ENCODE results near the gene FBLN1. TPM values are rescaled to one million over a fixed set of nuclear protein-coding genes. Genes with fewer than 3 reads are reported as not detected.
"Not testable (repeated sequence)": the region's sequence is repeated elsewhere in the genome, so short reads cannot be mapped to it uniquely, and the experiment has no call there.

Gene FBLN1
- total RNA-seq, 1 donor from 2014 or later: 0.26 TPM

DNA sequence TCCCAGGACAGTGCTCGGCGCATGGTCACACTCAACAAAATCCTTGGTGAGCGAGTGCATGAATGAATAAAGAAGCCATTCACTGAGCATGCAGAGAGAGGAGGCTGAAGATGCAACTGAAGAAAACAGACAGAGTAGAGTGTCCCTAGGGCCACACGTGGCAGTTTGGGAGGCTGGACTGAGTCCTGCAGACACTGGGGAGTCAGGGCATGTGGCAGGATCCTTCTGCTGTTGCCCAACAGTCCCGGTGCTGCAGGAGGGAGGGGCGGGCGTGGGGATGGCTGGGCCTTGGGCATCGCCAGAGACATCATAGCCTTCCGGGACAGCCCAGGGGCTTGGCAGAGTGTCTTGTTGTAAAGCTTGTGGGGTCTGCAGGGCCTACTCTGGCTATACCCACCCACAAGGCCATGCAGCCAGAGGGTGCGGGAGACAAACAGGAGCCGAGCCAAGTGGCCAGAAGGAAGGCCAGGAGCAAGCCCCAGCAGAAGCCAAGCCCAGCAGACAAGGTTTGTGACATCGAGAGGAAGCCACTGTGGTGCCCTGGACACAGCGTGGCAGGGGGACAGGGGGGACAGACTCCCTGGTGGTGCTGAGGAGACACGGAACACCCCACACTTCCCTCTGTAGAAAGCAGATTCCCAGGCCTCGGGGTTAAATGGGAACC lies 26.7 kb upstream of the FBLN1 start:
- no peak for DNase-seq (ENCODE audit: low read depth in 2 of 2)

DNA sequence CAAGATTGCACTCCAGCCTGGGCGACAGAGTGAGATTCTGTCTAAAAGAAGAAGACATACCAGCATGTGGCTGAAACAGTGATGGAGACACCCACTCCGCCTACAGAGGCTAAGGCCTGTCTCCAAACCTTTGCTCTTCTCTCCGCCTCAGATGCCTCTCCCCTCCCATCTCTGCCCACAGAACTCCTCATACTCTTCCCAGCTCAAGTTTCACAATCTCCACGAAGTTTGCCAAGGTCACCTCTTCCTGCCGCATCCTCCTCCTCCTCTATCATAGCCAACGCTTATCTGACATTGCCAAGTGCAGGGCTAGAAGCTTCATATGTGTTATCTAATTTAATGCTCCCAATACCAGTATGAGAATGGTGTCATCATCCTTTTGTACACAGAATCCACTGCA lies 25.9 kb upstream of the FBLN1 start:
- DNase-seq (ENCODE audit: low read depth in 2 of 2): no peak

DNA sequence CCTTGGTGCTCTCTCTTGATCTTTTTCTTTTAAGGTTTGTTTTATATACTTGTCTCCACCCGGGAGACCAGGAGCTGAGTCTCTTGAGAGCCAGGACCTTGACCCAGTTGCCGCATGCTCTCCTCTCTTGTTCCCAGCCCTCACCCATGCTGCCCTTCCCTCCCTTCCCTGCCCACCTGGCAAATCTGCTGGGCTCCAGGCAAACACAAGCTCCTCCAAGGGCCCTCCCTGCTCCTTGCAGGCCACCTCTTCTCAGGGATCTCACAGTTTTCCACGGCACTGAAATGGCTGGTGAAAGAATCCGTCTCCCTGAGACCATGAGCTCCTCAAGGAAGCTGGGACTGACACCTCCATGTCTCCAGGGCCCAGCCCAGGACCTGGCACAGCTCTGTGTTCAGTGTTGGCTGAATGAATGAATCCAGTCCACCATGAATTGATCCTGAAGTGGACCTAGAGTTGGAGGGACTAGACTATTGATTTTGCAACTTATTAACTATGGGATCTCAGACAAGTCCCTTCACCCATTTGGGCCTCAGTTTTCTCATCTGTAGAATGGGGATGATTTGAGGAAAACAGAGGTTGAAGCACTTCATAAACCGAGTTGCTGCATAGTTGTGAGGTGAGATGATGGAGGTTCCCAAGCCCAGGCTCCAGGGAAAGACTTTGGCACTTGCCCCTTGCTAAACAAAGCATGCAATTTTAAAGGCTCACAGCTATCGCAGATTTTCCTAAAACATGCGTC lies 25.1 kb upstream of the FBLN1 start:
- DNase-seq (ENCODE audit: low read depth in 2 of 2): no peak

DNA sequence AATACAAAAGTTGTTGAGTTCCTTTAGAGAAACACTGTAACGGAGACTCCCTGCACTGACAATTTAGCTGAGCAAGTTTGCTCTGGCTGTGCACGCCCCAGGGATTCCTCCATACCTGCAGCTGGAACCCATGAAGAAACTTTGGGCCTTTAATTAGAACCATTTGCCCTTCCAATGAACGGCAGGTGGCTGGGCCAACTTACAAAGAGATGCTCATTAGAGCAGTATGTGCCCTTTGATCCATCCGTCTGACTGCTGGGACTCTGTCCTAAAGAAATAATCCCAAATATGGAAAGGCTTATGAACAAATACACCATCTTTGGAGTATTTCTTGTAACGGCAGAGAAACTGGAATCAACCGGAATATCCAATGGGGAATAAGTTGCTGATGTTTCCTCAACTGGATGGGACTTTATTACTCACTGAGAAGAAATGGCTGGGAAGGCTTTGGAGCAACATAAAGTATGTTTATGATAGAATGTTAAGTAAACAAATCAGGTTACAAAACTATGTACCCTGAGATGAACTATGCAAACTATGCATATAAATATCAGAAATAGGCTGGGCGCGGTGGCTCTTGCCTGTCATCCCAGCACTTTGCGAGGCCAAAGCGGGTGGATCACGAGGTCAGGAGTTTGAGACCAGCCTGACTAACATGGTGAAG lies 24.4 kb upstream of the FBLN1 start:
- no peak for DNase-seq (ENCODE audit: low read depth in 2 of 2)

DNA sequence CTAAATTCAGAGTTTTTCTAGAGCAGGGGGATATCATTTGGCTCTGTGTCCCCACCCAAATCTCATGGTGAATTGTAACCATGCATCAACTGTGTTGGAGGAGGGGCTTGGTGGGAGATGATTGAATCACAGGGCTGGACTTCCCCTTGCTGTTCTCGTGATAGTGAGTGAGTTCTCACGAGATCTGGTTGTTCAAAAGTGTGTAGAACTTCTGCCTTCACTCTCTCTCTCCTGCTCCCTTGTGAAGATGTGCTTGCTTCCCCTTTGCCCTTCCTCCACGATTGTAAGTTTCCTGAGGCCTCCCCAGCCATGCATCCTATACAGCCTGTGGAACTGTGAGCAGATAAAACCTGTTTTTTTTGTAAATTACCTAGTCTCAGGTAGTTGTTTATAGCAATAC lies 22.0 kb upstream of the FBLN1 start:
- DNase-seq (ENCODE audit: low read depth in 2 of 2): no peak

DNA sequence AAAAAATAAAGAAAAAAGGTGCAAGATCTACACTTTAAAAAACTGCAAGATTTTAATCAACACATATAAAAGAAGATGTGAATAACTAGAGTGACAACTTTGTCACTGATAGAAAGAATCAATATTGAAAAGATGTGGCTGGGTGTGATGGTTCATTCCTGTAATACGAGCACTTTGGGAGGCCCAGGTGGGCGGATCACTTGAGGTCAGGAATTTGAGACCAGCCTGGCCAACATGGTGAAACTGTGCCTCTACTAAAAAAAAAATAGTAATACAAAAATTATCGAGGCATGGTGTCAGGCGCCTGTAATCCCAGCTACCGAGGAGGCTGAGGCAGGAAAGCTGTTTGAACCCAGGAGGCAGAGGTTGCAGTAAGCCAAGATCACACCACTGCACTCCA lies 21.0 kb upstream of the FBLN1 start:
- no peak for DNase-seq (ENCODE audit: low read depth in 2 of 2)

DNA sequence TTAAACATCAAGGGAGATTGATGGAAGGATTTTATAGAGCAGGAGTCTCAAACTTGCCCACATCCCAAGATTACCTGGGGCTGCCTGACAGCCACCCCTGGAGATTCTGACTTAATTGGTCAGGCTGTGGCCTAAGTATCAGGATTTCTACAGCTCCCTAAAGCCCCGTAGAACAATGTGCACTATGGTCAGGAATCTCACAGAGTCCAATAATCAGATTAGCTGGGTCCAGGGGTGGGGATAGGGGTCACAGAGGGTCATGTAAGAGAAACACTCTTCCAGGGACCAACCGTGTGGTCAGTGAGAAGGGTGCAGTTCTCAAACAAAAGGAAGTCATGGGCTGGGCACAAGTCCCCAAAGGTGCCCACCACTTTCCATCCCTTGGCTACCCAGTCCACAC lies 20.5 kb upstream of the FBLN1 start:
- no peak for DNase-seq (ENCODE audit: low read depth in 2 of 2)

DNA sequence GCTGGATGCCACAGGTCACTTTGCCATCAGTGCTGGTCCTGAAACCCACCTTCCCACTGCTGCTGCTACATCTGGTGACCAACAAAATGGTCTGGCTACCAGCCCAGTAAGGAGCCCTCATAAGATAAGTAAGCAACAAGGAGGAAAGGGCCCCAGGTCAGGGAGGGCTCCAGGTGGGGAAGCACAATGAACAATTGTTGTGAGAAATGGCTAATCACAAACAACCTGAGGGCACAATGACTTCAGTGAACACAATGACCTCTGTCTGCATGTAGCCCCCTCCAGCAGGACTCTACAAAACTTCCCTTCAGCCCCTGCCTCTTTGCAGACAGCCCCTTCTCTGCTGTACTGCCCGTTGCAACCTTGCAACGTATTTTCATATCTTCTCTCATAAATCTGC lies 19.4 kb upstream of the FBLN1 start:
- DNase-seq (ENCODE audit: low read depth in 2 of 2): no peak

DNA sequence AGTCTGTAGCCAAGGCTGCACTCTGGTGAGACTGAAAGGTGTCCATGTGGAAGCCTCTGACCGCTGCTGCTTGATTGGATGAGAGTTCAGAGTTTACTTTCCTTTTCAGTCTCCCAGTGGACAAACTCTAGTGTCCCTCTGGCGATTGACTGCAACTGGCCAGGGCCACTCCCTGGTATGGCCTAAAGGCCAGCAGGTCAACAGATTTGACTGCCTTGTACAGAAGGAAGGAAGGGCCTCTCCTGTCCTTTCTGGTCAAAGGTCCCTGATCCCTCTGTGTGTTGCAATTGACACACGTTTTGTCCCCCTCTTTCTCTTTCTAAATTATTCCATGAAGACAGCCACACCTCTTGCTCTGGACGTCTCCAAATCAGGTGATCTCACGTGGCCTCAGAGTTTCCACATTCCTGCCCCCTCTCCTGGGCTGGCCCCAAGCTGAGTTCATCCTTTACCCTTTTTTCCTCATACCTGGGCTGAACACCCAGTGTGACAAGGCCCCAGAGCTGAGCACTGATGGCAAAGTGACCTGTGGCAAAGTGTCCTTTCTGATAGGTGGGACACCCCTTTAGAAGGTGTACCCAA lies 18.7 kb upstream of the FBLN1 start:
- no peak for DNase-seq (ENCODE audit: low read depth in 2 of 2)

DNA sequence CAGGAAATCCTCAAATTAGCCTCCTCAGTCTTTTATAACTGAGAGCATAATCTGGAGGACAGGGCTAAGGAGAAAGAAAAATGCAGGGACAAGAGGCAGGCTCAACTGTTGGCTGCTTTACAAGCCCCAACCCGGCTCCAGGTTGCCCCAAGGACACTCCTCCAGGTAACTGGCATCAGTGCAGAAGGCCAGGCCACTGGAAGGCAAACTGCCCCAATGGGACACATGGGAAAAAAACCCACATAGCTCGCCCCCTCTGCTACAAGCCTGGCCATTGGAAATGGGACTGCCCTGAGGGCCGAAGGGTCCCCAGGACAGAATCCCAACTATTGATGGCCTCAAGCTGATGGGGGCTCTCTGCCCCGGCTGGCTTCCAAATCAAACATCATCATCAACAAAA lies 17.9 kb upstream of the FBLN1 start:
- no peak for DNase-seq (ENCODE audit: low read depth in 2 of 2)

DNA sequence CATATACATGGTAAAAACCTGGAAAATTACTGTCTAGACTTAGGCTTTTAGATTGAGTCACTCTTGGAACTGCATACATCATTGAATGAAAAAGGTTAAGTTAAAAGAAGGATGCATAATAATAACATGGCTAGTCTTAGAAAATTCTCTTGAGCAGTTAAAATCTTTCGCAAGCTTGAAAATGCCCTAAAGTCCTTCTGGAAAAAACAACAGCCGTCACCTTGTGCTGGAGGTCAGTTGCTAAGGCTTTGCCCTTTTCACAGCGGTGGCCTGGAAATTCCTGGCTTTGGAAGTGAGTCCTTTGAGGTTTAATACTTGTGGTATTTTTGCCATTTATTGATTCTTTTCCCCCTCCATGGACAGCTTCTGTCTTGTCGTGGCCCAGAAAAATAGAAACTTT lies 17.4 kb upstream of the FBLN1 start:
- no peak for DNase-seq (ENCODE audit: low read depth in 2 of 2)

DNA sequence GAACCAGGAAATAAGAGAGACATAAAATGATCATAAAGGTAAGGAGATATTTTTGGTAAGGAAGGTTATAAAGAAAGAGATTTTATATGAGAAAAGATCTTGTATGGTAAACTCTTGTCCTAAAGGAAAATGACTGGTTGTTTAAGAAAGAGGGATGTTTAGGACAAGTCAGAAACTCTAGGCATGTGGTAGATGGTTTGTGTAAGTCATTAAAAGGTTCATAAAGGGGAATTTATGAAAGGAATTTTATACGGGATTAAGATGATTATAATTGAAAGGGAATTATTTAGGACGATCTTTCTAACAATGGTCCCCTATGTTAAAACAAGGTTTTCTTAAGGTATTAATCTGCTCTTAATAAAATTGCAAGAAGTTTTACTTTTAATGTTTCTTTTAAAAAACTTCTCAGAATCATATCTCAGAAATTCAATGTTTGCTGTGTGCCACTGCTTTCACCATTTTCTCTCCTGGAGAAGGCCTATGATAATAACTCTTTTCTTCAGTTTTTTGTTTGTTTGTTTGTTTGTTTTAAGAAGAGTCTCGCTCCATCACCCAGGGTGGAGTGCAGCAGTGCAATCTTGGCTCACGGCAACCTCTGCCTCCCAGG lies 13.8 kb upstream of the FBLN1 start:
- no peak for DNase-seq (ENCODE audit: low read depth in 2 of 2)

DNA sequence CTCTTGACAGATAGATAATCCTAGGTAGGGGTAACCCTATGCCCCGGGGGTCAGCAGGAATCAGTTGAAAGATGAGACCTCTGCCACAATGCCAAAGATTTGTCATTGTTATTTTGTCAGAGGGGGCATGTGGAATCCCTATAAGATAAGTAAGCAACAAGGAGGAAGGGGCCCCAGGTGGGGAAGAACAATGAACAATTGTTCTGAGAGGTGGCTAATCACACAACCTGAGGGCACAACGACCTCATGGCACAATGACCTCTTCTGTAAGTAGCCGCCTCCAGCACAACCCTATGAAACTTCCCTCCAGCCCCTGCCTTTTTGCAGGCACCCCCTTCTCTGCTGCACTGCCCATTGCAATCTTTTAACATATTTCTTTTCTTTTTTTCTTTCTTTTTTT lies 11.8 kb upstream of the FBLN1 start:
- DNase-seq (ENCODE audit: low read depth in 2 of 2): no peak

DNA sequence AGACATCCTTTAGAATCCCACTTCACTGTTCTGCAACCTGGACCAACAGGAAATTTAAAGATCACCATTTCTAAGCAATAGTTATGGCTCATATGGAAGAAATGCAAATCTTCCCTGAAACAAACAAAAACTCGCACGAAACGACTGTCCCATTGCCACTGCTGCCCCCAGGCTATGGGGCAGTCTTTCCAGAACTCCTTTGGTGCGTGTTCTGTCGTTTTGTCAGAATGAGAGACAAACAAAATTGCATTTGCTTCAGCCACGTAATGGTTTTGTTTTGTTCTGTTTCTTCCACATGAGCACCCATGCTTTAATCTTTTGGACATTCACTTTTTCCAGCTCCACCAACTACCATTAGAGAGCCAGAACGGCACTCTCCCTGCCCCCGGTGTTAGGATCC lies 10.8 kb upstream of the FBLN1 start:
- DNase-seq (ENCODE audit: low read depth in 2 of 2): no peak

DNA sequence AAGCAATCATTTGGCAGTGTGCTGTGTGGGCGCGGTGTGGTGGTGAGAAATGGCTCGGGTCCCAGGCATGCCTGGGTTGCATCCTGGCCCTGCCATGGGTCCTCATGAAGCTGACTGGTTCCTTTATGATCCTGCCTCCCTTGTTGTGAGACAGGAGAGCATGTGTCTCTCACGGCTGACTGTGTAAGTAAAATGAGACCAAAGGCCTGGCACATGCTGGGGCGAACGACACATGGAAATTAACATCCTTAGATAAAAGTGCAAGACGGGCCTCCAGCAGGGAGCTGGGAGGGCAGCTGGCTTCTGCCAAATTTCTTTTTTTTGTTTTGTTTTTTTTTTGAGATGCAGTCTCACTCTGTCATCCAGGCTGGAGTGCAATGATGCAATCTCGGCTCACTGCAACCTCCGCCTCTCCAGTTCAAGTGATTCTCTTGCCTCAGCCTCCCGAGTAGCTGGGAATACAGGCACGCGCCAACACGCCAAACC lies 9.4 kb upstream of the FBLN1 start:
- no peak for DNase-seq (ENCODE audit: low read depth in 2 of 2)

DNA sequence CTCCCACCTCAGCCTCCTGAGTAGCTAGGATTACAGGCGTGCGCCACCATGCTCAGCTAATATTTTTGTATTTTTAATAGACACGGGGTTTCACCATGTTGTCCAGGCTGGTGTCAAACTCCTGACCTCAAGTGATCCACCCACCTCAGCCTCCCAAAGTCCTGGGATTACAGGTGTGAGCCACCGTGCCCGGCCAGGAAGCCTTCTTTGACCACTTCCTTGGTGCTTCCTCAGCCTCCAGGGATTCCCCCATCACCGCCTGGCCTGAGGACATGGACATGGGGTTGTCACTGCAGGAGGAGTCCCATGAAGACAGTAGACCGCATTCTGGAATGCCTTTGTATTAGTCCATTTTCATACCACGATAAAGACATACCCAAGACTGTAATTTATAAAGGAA lies 8.4 kb upstream of the FBLN1 start:
- DNase-seq (ENCODE audit: low read depth in 2 of 2): not testable (repeated sequence)

DNA sequence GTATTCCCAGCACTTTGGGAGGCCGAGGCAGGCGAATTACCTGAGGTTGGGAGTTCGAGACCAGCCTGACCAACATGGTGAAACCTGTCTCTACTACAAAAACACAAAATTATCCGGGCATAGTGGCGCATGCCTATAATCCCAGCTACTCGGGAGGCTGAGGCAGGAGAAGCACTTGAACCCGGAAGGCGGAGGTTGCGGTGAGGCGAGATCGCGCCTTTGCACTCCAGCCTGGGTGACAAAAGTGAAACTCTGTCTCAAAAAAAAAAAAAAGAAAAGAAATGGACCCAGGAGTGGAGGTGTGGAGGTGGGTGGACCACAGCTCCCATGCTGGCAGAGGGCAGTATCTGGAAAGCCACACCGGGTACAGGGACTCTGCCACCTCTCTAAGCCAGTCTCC lies 7.1 kb upstream of the FBLN1 start:
- not testable (repeated sequence) for DNase-seq (ENCODE audit: low read depth in 2 of 2)

DNA sequence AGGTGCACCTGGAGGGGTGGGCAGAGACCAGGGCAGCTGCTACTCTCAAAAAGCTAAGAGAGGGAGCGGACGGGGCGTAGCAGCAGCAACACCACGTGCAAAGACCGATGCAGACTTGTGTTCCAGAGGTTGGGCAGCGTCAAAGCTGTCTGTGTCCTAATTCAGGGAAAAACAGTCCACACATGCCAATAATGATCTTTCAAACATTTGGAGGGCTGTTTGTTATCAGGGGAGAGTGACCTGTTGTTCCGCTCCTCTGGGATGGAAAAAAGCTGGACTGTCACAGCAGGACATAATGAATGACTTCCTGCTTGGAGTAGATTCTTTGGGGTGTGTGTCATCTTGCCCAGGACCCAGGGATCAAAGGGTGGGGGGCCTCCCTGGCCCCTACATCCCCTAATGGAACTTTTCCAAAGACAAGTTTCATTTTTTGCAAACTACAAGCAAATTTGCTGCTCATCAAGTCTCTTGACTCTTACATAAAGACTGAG lies 6.2 kb upstream of the FBLN1 start:
- peak in 1 of 2 donors; percentile 45 for DNase-seq (ENCODE audit: low read depth in 2 of 2)

DNA sequence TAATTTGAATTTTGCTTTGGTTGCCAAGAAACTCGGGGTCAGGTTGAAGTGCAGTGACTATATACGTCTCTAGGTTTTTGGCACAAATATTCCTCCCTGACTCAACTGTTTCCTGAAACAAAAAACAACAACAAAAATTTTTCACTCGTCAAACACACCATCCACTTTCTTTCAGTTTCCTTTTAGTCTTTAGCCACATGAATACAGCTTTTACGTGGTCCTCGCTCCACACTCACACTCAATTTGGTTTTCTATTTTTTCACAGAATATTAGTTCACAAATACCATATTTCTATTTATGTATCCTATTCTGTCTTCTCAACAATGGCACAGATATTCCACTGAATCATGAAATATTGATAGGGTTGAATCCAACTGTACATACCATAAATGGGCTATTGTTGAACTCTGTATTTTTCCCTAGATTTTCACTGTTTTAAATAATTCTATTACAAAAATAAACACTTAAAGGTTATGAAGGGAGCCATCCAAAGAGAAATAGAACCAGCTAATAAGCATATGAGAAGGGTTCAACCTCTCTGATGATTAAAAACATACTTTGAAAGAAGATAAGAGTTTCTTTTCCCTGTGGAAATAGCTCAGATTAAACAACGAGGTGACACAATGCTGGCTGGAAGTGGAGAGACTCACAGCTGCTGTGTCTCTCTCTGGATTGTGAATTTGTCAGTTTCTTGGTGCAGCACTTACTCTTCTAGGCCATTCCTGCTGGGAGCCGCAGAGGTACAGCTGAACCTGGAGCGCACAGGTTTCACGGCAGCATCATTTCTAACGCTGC lies 5.1 kb upstream of the FBLN1 start:
- peak in 1 of 2 donors; percentile 9 for DNase-seq (ENCODE audit: low read depth in 2 of 2)

DNA sequence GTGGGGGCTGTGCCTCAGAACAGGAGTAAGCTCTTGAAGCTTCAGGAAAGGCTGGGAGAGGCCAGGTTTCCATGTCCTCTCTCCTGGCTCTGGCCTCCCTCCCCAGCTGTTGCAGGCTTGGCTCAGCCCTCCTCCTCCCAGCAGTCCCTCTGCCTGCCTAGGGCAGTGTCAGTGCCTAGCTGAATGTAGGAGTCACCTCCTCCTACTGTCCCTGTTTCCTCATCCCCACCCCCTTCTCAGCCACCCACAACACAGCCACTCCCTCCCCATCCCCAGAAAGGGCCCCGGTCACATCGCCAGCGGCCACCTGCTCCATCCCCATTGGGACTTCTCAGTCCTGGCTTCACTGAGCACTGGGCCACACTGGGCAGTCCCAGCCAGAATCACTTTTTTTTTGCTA lies 2.9 kb upstream of the FBLN1 start:
- no peak for DNase-seq (ENCODE audit: low read depth in 2 of 2)

Data from dermis microvascular lymphatic vessel endothelial cell (primary cell).